ENCODE measurements around the gene VASN.

The VASN gene

GRCh38 chr16:4399001-4399730 is 27.5 kb downstream of the VASN start:
- TF ChIP-seq CTCF (IDR thresholded peaks at IDR 0.05) = no peak

- no peak for TF ChIP-seq CTCF (IDR thresholded peaks at IDR 0.05)
Observed at GRCh38 chr16:4401094-4401501, 29.4 kb downstream of the VASN start.

GRCh38 chr16:4401510-4401909 is 29.9 kb downstream of the VASN start:
- no peak for TF ChIP-seq CTCF (IDR thresholded peaks at IDR 0.05)

- peak; percentile 98 for TF ChIP-seq CTCF (IDR thresholded peaks at IDR 0.05)
Observed at GRCh38 chr16:4402439-4403132, 30.9 kb downstream of the VASN start.

- TF ChIP-seq CTCF (IDR thresholded peaks at IDR 0.05) = no peak
Observed at GRCh38 chr16:4403133-4403949, 31.7 kb downstream of the VASN start.

- TF ChIP-seq CTCF (IDR thresholded peaks at IDR 0.05) = peak; percentile 58
Observed at GRCh38 chr16:4404247-4404966, 32.8 kb downstream of the VASN start.

Measured in LNCAP (cell line).